ENCODE results near the gene FXYD7. TPM values are rescaled to one million over a fixed set of nuclear protein-coding genes. Genes with fewer than 3 reads are reported as not detected.
"Not testable (repeated sequence)": the region's sequence is repeated elsewhere in the genome, so short reads cannot be mapped to it uniquely, and the experiment has no call there.

The FXYD7 gene
- total RNA-seq, 1 experiment from 2014 or later = not detected

DNA sequence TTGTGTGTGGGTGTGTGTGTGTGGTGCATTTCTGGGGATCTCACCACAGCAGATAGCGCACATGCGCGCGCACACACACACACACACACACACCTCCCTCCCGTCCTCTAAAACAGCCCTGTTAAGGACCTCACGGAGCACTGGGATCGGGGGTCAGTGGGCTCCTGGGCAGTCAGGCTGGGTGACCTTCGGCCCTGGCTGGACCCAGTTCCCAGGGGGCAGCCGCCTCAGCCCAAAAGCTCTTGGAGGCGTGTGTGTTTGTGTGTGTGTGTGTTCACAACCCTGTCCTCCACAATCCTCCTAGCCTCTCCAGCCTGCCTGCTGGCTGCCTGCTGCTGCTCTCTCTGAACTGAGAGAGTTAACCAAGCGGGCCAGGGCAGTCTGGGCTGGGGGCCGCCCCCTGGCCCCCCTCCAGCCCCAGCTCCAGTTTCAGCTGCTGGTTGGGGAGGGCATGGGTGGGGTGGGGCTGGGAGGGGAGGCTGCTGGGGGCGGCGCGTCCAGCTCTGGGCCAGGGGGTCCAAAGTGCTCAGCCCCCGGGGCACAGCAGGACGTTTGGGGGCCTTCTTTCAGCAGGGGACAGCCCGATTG, 4.7 kb upstream of the FXYD7 start, which contains the start of gene FXYD1:
FXYD1 (plus strand) TSS at position 520 of the 588 bp plus-strand sequence. CDS start 1,256 bp downstream, outside the sequence.
- in situ Hi-C loops (cut with HindIII; ENCODE audit: low pct_unique_long_range_greater_than_20kb, low sequenced_read_pairs) = no loop called here
- no peak for DNase-seq (ENCODE audit: low read depth)

DNA sequence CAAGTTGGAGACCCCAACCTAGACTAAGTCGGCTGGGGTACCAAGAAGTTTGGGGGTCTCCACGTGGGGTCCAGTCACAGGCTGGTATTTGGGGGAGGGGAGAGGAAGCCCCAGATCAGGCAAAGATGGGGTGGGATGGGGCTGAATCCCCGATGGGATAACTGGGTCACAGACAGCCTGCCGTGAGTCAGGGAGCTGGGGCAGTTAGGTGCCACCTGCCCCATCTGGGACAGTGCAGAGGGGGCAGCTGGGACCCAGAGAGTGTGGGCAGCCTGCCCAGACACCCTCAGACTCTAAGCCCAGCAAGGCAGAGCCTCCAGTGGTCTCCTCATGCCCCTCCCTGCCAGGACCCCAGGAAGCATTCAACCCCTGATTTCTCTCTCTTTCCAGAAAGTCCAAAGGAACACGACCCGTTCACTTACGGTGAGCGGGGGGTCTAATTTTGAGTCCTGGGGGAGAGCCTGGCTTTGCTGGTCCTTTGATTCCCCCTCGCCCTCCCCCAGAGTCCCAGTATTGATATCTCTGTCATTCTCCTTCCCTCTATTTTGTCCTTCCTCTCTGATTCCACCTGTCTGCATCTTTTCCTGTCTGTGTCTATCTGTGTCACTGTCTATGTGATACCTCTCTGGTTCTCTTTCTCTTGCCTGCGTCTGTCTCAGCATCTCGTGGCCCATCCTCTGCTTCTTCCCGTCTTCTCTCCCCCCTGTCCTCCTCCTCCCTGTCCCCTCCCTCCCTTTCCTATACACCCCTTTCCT, 2.7 kb upstream of the FXYD7 start:
- in situ Hi-C loops (cut with HindIII; ENCODE audit: low pct_unique_long_range_greater_than_20kb, low sequenced_read_pairs) = no loop called here
- no peak for DNase-seq (ENCODE audit: low read depth)

DNA sequence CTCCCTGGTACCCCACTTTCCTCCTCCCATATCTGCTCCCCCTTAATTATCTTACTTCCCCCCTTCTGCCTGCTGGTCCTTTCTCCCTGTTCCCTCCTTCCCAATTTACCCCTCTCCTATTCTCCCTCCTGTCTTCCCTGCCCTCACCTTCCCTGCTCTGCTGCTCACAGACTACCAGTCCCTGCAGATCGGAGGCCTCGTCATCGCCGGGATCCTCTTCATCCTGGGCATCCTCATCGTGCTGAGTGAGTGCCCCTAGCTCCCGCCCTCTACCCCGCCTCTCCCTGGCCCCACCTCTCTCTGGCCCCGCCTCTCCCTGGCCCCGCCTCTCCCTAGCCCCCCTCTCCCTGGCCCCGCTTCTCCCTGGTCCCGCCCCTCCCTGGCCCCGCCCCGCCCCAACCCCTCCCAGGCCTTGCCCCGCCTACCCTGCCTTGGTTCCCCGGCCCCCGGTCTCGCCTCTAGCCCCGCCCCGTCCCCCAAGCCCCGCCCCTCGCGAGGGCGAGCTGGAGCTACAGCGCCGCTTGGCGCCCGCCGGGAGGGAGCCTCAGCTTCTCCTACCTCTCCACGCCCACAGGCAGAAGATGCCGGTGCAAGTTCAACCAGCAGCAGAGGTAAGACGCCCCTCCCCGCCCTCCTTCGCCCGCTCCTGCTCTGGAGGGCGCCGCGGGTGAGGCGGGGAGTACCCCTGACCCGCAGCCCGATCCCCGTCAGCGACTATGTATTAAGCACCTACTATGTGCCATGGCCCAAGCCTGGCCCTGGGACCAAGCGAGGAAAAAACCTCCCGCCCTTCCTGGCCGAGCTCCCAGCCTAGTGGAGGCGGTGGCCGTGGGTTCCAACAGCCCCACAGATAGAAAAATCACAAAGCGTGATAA, 1.9 kb upstream of the FXYD7 start:
- peak; percentile 78 for DNase-seq (ENCODE audit: low read depth)
- in situ Hi-C loops (cut with HindIII; ENCODE audit: low pct_unique_long_range_greater_than_20kb, low sequenced_read_pairs) = no loop called here

DNA sequence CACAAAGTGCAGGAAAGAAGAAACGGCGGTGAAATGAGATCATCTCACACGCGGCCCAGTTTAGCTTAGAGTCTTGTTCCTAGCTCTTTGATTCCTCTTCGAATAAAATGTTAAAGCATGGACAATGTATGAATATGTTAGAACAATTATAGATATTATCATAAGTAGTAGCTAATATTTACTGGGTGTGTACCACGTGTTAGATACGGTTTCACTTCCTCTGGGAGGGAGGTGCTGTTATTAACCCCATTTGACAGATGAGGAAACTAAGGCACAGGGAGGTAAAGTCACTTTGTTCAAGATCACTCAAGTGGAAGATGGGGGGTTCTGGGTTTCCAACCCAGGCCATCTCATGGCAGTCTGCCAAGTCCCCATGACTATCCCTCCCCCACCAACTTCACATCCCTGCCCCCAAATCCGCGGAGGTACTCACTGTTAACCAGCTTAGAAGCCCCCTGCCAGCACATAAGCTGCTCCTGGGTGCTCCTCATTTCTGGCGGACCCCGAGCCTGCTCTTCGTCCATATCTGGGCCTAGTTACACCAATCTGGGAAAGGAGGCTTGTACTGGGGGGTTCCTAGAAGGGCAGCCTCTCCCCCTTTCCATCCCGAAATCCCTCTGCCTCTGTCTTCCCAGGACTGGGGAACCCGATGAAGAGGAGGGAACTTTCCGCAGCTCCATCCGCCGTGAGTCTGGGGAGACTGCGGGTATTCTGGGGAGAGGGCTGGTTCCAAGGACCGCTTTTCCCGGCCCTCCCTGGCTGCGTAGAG, 1.0 kb upstream of the FXYD7 start:
- no peak for DNase-seq (ENCODE audit: low read depth)
- in situ Hi-C loops (cut with HindIII; ENCODE audit: low pct_unique_long_range_greater_than_20kb, low sequenced_read_pairs) = no loop called here

DNA sequence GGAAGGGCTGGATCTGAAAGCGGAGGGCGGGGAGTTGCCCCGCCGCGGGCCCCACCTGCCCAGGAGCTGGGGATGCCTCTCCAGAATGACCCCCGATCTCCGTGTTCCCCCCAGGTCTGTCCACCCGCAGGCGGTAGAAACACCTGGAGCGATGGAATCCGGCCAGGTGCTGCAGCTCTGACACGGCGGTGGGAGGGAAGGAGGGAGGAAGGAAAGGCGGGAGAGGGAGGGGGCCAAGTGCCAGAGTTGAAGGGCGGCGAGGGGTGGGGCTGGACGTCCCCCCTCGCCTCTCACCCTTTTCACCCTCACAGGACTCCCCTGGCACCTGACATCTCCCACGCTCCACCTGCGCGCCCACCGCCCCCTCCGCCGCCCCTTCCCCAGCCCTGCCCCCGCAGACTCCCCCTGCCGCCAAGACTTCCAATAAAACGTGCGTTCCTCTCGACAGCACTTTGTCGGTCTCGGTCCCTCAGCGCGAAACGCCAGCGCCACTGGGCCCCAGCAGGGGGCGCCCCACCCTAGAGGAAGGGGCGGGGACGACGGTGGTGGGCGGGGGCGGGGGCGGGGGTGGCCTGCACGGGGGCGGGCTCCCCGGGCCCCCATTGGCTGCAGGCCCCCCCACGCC, 337 bp upstream of the FXYD7 start:
- in situ Hi-C loops (cut with HindIII; ENCODE audit: low pct_unique_long_range_greater_than_20kb, low sequenced_read_pairs) = no loop called here
- DNase-seq (ENCODE audit: low read depth) = no peak

DNA sequence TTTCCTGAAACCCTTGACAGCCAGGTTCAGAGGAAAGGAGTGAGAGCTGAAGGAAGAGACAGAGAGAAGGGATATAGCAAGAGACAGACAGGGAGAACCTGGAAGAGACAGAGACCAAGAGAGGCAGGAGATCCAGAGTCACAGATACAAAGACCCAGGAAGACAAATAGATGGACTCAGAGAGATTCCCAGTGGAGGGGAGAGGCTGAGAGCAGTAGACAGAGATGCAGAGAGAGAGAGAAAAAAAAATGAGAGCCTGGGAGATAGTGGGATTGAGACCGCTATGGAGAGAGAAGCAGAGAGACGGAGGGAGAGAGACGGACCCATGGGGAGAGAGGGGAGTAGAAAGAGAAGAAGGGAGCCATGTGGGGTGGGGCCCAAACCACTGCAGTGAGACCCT, 763 bp downstream of the FXYD7 start:
- in situ Hi-C loops (cut with HindIII; ENCODE audit: low pct_unique_long_range_greater_than_20kb, low sequenced_read_pairs) = no loop called here
- no peak for DNase-seq (ENCODE audit: low read depth)

DNA sequence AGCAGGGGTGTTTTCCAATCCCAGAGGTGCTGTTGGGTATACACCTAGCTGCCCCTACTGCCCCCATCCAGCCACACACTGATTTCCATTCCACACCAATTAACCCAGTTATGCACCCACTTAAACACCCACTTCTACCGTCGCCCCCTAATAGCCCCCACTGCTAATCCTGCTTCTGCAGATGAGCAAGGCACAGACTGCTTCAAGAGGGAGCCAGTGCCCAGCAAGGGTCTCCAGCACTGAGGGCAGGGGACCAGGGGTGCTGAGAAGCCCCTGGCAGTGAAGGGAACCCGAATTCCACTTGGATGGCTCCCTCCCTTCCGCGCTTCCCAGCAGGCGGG, 1.2 kb downstream of the FXYD7 start:
- in situ Hi-C loops (cut with HindIII; ENCODE audit: low pct_unique_long_range_greater_than_20kb, low sequenced_read_pairs) = no loop called here
- no peak for DNase-seq (ENCODE audit: low read depth)

DNA sequence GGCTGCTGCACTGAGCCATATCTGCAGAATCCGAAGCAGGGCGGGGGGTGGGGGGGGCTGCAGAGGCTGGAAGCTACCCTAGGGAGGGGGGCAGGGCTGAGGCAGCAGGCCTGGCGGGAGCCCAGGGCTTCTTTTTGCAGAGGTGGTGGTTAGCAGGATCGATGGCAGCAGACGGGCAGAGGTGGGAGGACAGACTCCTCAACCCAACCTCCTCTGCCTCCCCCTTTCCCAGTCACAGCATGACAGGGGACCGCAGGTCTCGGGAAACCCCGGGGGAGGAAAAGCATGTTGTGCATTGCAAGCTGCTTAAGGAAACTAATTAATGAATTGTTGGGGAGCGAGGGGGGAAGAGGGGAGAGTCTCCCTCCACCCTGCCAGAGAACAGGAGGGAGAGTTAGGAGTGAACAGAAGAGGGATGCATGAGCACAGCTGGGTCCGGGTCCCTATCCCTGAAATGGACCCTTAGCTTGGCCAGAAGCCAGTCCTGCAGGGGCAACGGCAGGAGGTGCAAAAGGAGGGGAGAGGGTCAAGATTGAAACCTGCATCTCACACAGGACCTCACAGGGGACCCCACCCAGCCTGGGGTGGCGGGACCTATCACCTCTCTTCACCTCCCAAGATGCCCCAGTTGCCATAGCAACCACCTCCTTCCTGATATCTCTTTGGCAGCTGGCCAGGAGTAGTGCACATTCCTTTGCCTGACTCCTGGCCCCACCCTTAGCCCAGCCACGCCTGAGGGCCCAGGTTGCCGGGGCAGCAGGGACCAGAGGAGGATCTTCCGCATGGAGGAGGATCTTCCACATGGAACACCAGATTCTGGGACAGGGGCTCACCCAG, 1.8 kb downstream of the FXYD7 start:
- DNase-seq (ENCODE audit: low read depth) = peak; percentile 87
- in situ Hi-C loops (cut with HindIII; ENCODE audit: low pct_unique_long_range_greater_than_20kb, low sequenced_read_pairs) = no loop called here

DNA sequence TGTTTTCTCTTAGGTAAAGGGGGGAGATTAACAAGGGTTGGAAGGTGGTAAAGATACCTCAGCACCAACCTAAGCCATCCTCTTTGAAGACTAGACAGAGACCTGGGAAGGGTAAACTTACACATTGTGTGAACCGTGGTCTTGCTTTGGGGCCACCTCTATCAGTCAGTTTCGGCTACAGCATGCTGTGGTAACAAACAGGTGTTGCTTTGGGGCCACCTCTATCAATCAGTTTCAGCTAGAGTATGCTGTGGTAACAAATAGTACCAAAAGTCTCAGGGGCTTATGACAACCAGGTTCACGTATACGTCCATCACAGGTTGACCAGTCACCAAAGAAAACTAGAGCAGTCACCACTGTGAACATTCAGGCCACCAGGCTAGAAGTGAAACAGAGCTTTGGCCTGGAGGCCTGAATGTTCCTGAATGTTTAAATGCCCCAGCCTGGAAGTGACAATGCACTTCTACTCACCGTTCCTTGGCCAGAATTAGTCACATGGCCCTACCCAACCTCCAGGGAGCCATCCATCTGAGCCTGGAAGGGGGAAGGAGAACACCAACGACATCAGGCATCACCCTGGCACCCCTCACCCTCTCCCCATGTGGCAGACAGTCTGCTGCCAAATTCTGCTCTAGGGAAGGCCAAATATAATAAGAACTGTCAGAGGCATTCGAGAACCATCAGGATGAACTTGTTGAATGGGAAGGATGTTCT, 3.8 kb downstream of the FXYD7 start:
- no peak for DNase-seq (ENCODE audit: low read depth)

DNA sequence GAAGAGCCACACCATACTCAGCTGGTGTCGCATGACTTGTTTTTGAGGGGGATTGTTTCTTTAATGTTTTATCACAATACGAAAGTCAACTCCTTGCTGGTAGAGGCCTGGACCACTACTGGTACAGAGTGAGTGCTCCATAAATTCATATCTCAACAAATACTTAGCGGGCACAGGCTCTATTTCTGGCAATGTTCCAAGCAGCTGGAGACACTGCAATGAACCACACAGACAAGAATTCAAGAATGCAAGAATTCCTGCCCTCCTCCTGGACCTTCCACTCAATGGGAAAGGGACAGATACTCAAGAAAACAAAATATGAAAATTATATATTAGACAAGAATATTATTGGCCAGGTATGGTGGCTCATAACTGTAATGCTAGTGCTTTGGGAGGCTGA, 6.4 kb downstream of the FXYD7 start:
- no peak for DNase-seq (ENCODE audit: low read depth)
- in situ Hi-C loops (cut with HindIII; ENCODE audit: low pct_unique_long_range_greater_than_20kb, low sequenced_read_pairs) = no loop called here

More for the DNA sequence above, 3.8 kb downstream of the FXYD7 start:
- in situ Hi-C loops (cut with HindIII; ENCODE audit: low pct_unique_long_range_greater_than_20kb, low sequenced_read_pairs) = no loop called here

DNA sequence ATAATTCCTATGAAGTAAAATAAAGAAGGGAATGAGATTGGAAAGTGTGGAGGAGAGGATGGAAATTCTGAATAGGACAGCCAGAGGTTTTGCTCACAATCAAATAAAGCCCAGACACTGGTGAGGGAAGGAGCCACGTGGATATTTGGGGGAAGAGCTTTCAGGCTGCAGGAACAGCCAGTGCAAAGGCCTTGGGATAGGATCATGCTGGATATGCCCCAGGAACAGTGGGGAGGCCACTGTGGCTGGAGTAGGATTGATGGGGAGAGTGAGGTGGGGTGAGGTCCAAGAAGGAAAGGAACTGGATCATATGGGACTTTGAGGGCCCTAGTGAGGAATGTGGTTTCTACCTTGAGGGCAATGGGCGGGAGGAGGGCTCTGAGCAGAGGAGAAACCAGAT, 7.4 kb downstream of the FXYD7 start:
- in situ Hi-C loops (cut with HindIII; ENCODE audit: low pct_unique_long_range_greater_than_20kb, low sequenced_read_pairs) = no loop called here

DNA sequence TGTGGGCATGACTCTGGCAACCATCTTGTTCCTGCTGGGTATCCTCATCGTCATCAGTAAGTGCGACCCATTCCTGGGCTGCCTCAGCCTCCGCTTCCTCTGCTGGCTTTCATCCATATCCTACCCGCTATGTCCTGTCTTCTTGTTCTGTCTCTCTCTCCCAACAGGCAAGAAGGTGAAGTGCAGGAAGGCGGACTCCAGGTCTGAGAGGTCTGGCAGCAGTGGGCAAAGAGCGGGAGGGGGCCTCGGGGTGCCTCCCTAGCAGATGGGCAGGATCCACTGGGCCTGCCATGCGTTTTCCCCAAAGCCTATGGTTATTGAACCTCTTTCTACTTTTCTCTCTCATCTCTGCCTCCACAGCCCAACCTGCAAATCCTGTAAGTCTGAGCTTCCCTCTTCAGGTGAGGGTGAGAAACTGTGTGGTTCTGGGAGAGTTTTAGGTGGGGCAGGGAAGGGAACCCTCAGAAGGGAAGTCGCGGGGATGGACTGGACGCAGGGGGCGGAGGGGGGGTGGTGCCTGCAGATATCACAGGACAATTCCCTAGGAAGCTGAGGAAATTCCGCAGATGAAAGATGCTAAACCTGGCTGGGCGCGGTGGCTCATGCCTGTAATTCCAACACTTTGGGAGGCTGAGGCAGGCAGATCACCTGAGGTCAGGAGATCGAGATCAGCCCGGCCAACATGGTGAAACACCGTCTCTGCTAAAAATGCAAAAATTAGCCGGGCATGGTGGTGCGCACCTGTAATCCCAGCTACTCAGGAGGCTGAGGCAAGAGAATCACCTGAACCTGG, 8.4 kb downstream of the FXYD7 start:
- in situ Hi-C loops (cut with HindIII; ENCODE audit: low pct_unique_long_range_greater_than_20kb, low sequenced_read_pairs) = no loop called here
- no peak for DNase-seq (ENCODE audit: low read depth)

More for the DNA sequence above, 7.4 kb downstream of the FXYD7 start:
- DNase-seq (ENCODE audit: low read depth) = no peak

DNA sequence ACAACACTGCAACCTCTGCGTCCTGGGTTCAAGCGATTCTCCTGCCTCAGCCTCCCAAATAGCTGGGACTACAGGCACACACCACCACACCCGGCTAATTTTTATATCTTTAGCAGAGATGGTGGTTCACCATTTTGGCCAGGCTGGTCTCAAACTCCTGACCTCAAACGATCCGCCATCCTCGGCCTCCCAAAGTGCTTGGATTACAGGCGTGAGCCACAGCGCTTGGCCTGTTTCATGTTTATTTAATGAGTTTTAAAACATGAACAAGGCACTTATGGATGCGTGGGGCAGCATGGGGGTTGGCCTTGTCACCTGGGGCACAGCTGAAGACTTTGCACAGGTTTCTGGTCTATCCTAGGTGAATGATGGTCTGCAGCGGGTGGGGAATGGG, 10.1 kb downstream of the FXYD7 start:
- in situ Hi-C loops (cut with HindIII; ENCODE audit: low pct_unique_long_range_greater_than_20kb, low sequenced_read_pairs) = not testable (repeated sequence)

DNA sequence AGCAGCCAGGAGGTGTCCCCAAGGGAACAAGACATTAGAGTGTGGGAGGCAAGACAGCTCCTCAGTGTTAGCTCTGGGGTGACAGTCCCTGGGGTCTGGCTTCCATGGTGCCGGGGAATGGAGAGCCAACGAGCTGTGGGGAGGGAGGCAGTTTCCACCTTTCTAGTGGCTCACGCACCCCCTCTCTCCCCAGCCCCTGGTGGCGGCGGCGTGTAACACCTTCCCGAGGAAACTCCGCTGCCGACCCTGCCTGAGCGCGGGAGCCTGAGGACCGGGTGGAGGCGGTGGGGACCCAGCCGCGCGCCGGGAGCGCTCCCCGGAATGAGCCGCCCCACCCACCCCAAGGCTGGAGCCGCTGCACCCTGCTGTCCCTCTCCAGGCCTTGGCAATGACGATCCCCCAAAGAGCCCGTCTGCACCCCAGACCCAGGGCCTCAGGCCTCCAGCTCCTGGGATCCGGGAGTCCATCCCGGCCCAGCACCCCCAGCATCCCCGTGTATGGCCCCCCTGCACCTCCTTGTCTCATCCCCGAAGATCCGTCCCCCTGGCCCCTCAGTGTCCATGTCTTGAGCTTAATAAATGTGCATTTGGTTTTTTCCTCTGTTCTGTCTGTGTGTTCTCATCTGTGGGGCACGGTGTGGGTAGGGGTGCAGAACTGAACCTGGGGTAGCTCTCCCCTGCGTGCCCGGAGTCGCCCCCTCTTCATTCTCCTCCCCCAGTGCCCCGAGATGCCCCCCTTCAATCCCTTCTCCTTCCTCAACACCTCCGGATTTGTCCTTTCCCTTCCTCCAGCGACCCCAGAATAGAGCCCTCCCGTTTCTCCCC, 10.9 kb downstream of the FXYD7 start:
- no peak for DNase-seq (ENCODE audit: low read depth)
- in situ Hi-C loops (cut with HindIII; ENCODE audit: low pct_unique_long_range_greater_than_20kb, low sequenced_read_pairs) = no loop called here

More for the DNA sequence above, 10.1 kb downstream of the FXYD7 start:
- DNase-seq (ENCODE audit: low read depth) = not testable (repeated sequence)

Measured in Caki2 (cell line).